PFSK-1 (cell line): ENCODE data around the gene EGFLAM.

Experiments used
- FOXP2 ChIP-seq: optimal IDR thresholded peaks from 2 replicates; pipeline ENCODE3; 2011; ENCODE audit warnings: borderline replicate concordance, control low read depth, inconsistent platforms; ENCODE audit not compliant: insufficient read depth; ENCODE audit errors: extremely low read length, extremely low read depth
- POLR2AphosphoS5 ChIP-seq: IDR thresholded peaks from 2 replicates; pipeline ENCODE4 v1.6.1; 2012; ENCODE audit warnings: low read depth, mild to moderate bottlenecking, control low read depth, low read length, moderate library complexity
- REST ChIP-seq, 2 experiments: IDR thresholded peaks; 2 replicates each; pipeline versions ENCODE4 v1.6.1 to v1.8.0; 2011 to 2012; ENCODE audit warnings: low read depth in 2 of 2, low read length in 2 of 2, control low read depth in 1 of 2, inconsistent platforms in 1 of 2, mild to moderate bottlenecking in 1 of 2, moderate library complexity in 1 of 2; ENCODE audit not compliant: insufficient read depth in 1 of 2
- SIN3A ChIP-seq: IDR thresholded peaks from 2 replicates; pipeline ENCODE4 v1.6.1; 2012; ENCODE audit warnings: mild to moderate bottlenecking, low read length, moderate library complexity, borderline replicate concordance; ENCODE audit not compliant: insufficient read depth
- TAF1 ChIP-seq: IDR thresholded peaks from 2 replicates; pipeline ENCODE4 v1.6.1; 2012; ENCODE audit warnings: low read length, control low read depth, borderline replicate concordance; ENCODE audit not compliant: insufficient read depth

- TF ChIP-seq REST (IDR thresholded peaks at IDR 0.05; ENCODE audit: insufficient read depth in 1 of 2, low read depth in 2 of 2, low read length in 2 of 2) = no peak
- TF ChIP-seq TAF1 = no peak
- TF ChIP-seq POLR2AphosphoS5 = no peak
- TF ChIP-seq SIN3A = no peak
- TF ChIP-seq FOXP2 = no peak
These were observed 120.2 kb downstream of the EGFLAM start for GRCh38 chr5:38378579-38378978.
